Stimulated activated naive CD8-positive, alpha-beta T cell treated with anti-CD3 and anti-CD28 coated beads, Interleukin-15, amount 100 ng/mL, for 72 hours (primary cell): ENCODE measurements around the gene TMEM120B.
"Not testable (repeated sequence)": the region's sequence is repeated elsewhere in the genome, so short reads cannot be mapped to it uniquely, and the experiment has no call there.

Experiments
- ATAC-seq: fragments of 150-1000 bp; cut with Tn5 transposase; 2 replicates; pipeline ENCODE4 v1.10.0; 2021; ENCODE audit warnings: mild to moderate bottlenecking, moderate library complexity
- DNase-seq, 2 donors: peaks; one replicate each; pipeline ENCODE4 v3.0.0; 2021 to 2022
- H3K27ac Mint-ChIP-seq, 2 donors: one replicate each; pipeline ENCODE4 v1.8.0; 2022; ENCODE audit warnings: mild to moderate bottlenecking in 2 of 2, mixed read lengths in 2 of 2, moderate library complexity in 2 of 2
- H3K27me3 Mint-ChIP-seq: one replicate; pipeline ENCODE4 v1.8.0; 2022; ENCODE audit warnings: mixed read lengths
- H3K4me1 Mint-ChIP-seq: one replicate; pipeline ENCODE4 v1.8.0; 2022; ENCODE audit warnings: mild to moderate bottlenecking, mixed read lengths
- H3K4me3 Mint-ChIP-seq, 2 donors: one replicate each; pipeline ENCODE4 v1.8.0; 2022; ENCODE audit warnings: mild to moderate bottlenecking in 2 of 2, mixed read lengths in 2 of 2, moderate library complexity in 1 of 2
- H3K9me3 Mint-ChIP-seq, 2 donors: one replicate each; pipeline ENCODE4 v1.8.0; 2022; ENCODE audit warnings: mixed read lengths in 2 of 2

TMEM120B gene

GRCh38 chr12:121719926-121720414 is 7.4 kb downstream of the TMEM120B start:
- H3K27ac Mint-ChIP-seq = peak overlapping the region in 1 of 2 donors; percentile 59

GRCh38 chr12:121720762-121721161 is 8.2 kb downstream of the TMEM120B start:
- ATAC-seq = no peak
- no peaks in the 10 kb centered on the region for H3K27me3 Mint-ChIP-seq
- no peak for DNase-seq
- H3K4me1 Mint-ChIP-seq = peaks cover 16% of the 10 kb centered on the region
- H3K9me3 Mint-ChIP-seq = no peaks in the 10 kb centered on the region
- H3K4me3 Mint-ChIP-seq = no peak overlapping the region
- peak overlapping the region in 1 of 2 donors; percentile 59 for H3K27ac Mint-ChIP-seq

More at GRCh38 chr12:121719926-121720414, 7.4 kb downstream of the TMEM120B start:
- ATAC-seq (no peak), DNase-seq (no peak)
- H3K4me1 Mint-ChIP-seq = peaks cover 24% of the 10 kb centered on the region
- no peaks in the 10 kb centered on the region for H3K9me3 Mint-ChIP-seq
- no peak overlapping the region for H3K4me3 Mint-ChIP-seq
- no peaks in the 10 kb centered on the region for H3K27me3 Mint-ChIP-seq

- DNase-seq (no peak), ATAC-seq (no peak)
- Mint-ChIP-seq H3K9me3 (no peaks in the 10 kb centered on the region), H3K4me1 (peaks cover 13% of the 10 kb centered on the region), H3K27me3 (no peaks in the 10 kb centered on the region), H3K27ac (no peak overlapping the region), H3K4me3 (no peak overlapping the region)
Measured at GRCh38 chr12:121722511-121722910, 10.0 kb downstream of the TMEM120B start.

GRCh38 chr12:121723200-121723599 is 10.6 kb downstream of the TMEM120B start:
- Mint-ChIP-seq H3K4me3 (no peak overlapping the region), H3K27me3 (no peaks in the 10 kb centered on the region), H3K9me3 (no peaks in the 10 kb centered on the region), H3K4me1 (peaks cover 13% of the 10 kb centered on the region), H3K27ac (no peak overlapping the region)
- ATAC-seq (no peak), DNase-seq (no peak)

GRCh38 chr12:121724925-121725324 is 12.4 kb downstream of the TMEM120B start:
- Mint-ChIP-seq H3K27ac (no peak overlapping the region), H3K4me3 (no peak overlapping the region), H3K9me3 (no peaks in the 10 kb centered on the region), H3K27me3 (no peaks in the 10 kb centered on the region), H3K4me1 (peaks cover 6% of the 10 kb centered on the region)
- ATAC-seq = no peak
- no peak for DNase-seq

GRCh38 chr12:121725423-121725822 is 12.9 kb downstream of the TMEM120B start:
- H3K27me3 Mint-ChIP-seq = no peaks in the 10 kb centered on the region
- H3K27ac Mint-ChIP-seq = no peak overlapping the region
- DNase-seq (no peak), ATAC-seq (no peak)
- H3K4me1 Mint-ChIP-seq = peaks cover 6% of the 10 kb centered on the region
- H3K9me3 Mint-ChIP-seq = no peaks in the 10 kb centered on the region
- no peak overlapping the region for H3K4me3 Mint-ChIP-seq

- H3K9me3 Mint-ChIP-seq = no peaks in the 10 kb centered on the region
- no peak overlapping the region for H3K27ac Mint-ChIP-seq
- no peak for ATAC-seq
- H3K27me3 Mint-ChIP-seq = no peaks in the 10 kb centered on the region
- H3K4me3 Mint-ChIP-seq = no peak overlapping the region
- no peak for DNase-seq
- no peaks in the 10 kb centered on the region for H3K4me1 Mint-ChIP-seq
Measured at GRCh38 chr12:121729021-121729420, 16.5 kb downstream of the TMEM120B start.

GRCh38 chr12:121731473-121731872 is 18.9 kb downstream of the TMEM120B start:
- DNase-seq (no peak), ATAC-seq (no peak)
- Mint-ChIP-seq H3K27ac (peak overlapping the region in 1 of 2 donors; percentile 25), H3K9me3 (no peaks in the 10 kb centered on the region), H3K27me3 (no peaks in the 10 kb centered on the region), H3K4me1 (no peaks in the 10 kb centered on the region), H3K4me3 (no peak overlapping the region)

- ATAC-seq = no peak
- Mint-ChIP-seq H3K4me3 (no peak overlapping the region), H3K9me3 (no peaks in the 10 kb centered on the region), H3K27ac (no peak overlapping the region), H3K27me3 (no peaks in the 10 kb centered on the region), H3K4me1 (no peaks in the 10 kb centered on the region)
- DNase-seq = no peak
Measured at GRCh38 chr12:121733849-121734248, 21.3 kb downstream of the TMEM120B start.

GRCh38 chr12:121738340-121738858 is 25.8 kb downstream of the TMEM120B start:
- no peaks in the 10 kb centered on the region for H3K4me1 Mint-ChIP-seq
- no peak for ATAC-seq
- H3K27me3 Mint-ChIP-seq = no peaks in the 10 kb centered on the region
- no peak overlapping the region for H3K27ac Mint-ChIP-seq
- no peaks in the 10 kb centered on the region for H3K9me3 Mint-ChIP-seq
- no peak for DNase-seq
- H3K4me3 Mint-ChIP-seq = no peak overlapping the region

- peak overlapping the region in 1 of 2 donors; percentile 15 for H3K27ac Mint-ChIP-seq
- no peaks in the 10 kb centered on the region for H3K9me3 Mint-ChIP-seq
- H3K4me1 Mint-ChIP-seq = no peaks in the 10 kb centered on the region
- ATAC-seq = no peak
- no peak for DNase-seq
- no peak overlapping the region for H3K4me3 Mint-ChIP-seq
- H3K27me3 Mint-ChIP-seq = no peaks in the 10 kb centered on the region
Measured at GRCh38 chr12:121740847-121741246, 28.3 kb downstream of the TMEM120B start.

GRCh38 chr12:121741743-121742142 is 29.2 kb downstream of the TMEM120B start:
- ATAC-seq (no peak), DNase-seq (no peak)
- no peak overlapping the region for H3K27ac Mint-ChIP-seq
- H3K4me3 Mint-ChIP-seq = no peak overlapping the region
- no peaks in the 10 kb centered on the region for H3K4me1 Mint-ChIP-seq
- H3K9me3 Mint-ChIP-seq = no peaks in the 10 kb centered on the region
- no peaks in the 10 kb centered on the region for H3K27me3 Mint-ChIP-seq

- not testable (repeated sequence) for H3K9me3 Mint-ChIP-seq, H3K27me3 Mint-ChIP-seq, H3K4me3 Mint-ChIP-seq, ATAC-seq, DNase-seq, H3K27ac Mint-ChIP-seq
- H3K4me1 Mint-ChIP-seq = peaks cover 11% of the 10 kb centered on the region
Measured at GRCh38 chr12:121745545-121745944, 33.0 kb downstream of the TMEM120B start.

- no peaks in the 10 kb centered on the region for H3K27me3 Mint-ChIP-seq
- DNase-seq = no peak
- peaks cover 11% of the 10 kb centered on the region for H3K4me1 Mint-ChIP-seq
- ATAC-seq = no peak
- H3K27ac Mint-ChIP-seq = no peak overlapping the region
- no peak overlapping the region for H3K4me3 Mint-ChIP-seq
- H3K9me3 Mint-ChIP-seq = no peaks in the 10 kb centered on the region
Measured at GRCh38 chr12:121748218-121748570, 35.6 kb downstream of the TMEM120B start.

- no peak overlapping the region for H3K4me3 Mint-ChIP-seq
- DNase-seq (no peak), ATAC-seq (peak; percentile 41)
- H3K9me3 Mint-ChIP-seq = no peaks in the 10 kb centered on the region
- H3K27ac Mint-ChIP-seq = no peak overlapping the region
- peaks cover 11% of the 10 kb centered on the region for H3K4me1 Mint-ChIP-seq
- H3K27me3 Mint-ChIP-seq = no peaks in the 10 kb centered on the region
Measured at GRCh38 chr12:121748571-121749265, 36.2 kb downstream of the TMEM120B start.

- no peak for ATAC-seq
- H3K9me3 Mint-ChIP-seq = no peaks in the 10 kb centered on the region
- H3K4me3 Mint-ChIP-seq = no peak overlapping the region
- H3K27me3 Mint-ChIP-seq = no peaks in the 10 kb centered on the region
- H3K4me1 Mint-ChIP-seq = peaks cover 11% of the 10 kb centered on the region
- H3K27ac Mint-ChIP-seq = peak overlapping the region in 1 of 2 donors; percentile 81
- DNase-seq = no peak
Measured at GRCh38 chr12:121749267-121749666, 36.7 kb downstream of the TMEM120B start.
